SJSA1 (cell line): ENCODE measurements around the gene AK5. TPM values are rescaled to one million over a fixed set of nuclear protein-coding genes. Genes with fewer than 3 reads are reported as not detected.

Experiments used
- DNase-seq, 2 experiments: peaks; one replicate each; pipeline ENCODE4 v3.0.0-alpha.2; 2015 to 2020; ENCODE audit warnings: low spot score in 2 of 2, low read depth in 1 of 2
- H3K27ac ChIP-seq: fragments of 250-450 bp; sonication (Bioruptor Pico); 2 replicates; pipeline ENCODE4 v1.5.1; 2020; ENCODE audit warnings: mild to moderate bottlenecking, moderate library complexity
- H3K27me3 ChIP-seq: fragments of 250-450 bp; sonication (Bioruptor Pico); replicated peaks from 2 replicates; pipeline ENCODE4 v1.5.1; 2020; ENCODE audit warnings: mild to moderate bottlenecking, moderate library complexity
- H3K36me3 ChIP-seq: fragments of 250-450 bp; sonication (Bioruptor Pico); 2 replicates; pipeline ENCODE4 v1.5.1; 2020; ENCODE audit warnings: mild to moderate bottlenecking
- H3K4me1 ChIP-seq: fragments of 250-450 bp; sonication (Bioruptor Pico); replicated peaks from 2 replicates; pipeline ENCODE4 v1.6.1; 2021; ENCODE audit warnings: mild to moderate bottlenecking
- H3K4me3 ChIP-seq: fragments of 250-450 bp; sonication (Bioruptor Pico); 2 replicates; pipeline ENCODE4 v1.5.1; 2020; ENCODE audit warnings: mild to moderate bottlenecking
- H3K9me3 ChIP-seq: fragments of 250-450 bp; sonication (Bioruptor Pico); replicated peaks from 2 replicates; pipeline ENCODE4 v1.5.1; 2020; ENCODE audit warnings: mild to moderate bottlenecking
- total RNA-seq: library from RNA; depleted of rRNA; stranded (reverse); fragments of >200 nt; shearing (Covaris generic); gene quantifications from 2 replicates; pipeline ENCODE4 v1.2.3, GENCODE V29; 2014

Gene AK5
- total RNA-seq, 1 experiment from 2014 or later = 1.4 TPM

DNA sequence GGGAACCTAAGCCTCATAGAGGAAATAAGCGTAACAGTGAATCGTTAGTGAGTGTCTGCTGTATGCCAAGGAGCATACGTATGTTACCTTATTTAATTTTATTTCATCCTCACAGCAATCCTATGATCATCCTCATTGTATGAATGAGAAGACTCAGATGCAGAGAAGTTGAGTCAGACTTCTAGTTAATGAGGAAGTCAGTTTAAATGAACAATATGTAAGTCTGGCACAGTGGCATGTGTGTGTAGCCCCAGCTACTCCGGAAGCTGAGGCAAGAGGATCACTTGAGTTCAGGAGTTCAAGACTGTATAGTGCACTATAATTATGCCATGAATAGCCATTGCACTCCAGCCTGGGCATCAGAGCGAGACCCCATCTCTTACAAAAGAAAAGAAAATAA lies 252.6 kb downstream of the AK5 start:
- Histone ChIP-seq H3K4me3 (no peak overlapping the region), H3K4me1 (peaks cover 42% of the 10 kb centered on the region), H3K9me3 (no peaks in the 10 kb centered on the region), H3K27ac (no peak overlapping the region), H3K36me3 (no peaks in the 10 kb centered on the region), H3K27me3 (no peaks in the 10 kb centered on the region)
- no peak for DNase-seq

DNA sequence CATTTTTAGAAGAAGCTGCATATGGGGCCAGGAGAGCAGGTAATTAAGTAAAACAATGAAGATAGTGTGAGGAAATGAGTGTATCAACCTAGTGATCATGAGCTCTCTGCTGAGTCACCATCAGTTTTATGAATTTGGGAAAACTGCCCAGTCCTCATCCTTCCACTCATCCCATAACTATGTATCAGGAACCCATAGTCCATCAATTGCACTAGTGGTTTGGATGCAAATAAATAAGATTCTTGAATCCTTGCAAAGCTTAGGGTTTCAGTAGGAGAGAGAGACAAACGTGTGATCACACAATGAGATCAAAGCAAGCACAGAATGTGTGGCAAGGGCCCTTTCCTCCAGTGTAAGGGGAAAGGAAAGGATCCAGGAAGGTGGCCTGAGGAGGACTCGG lies 255.0 kb downstream of the AK5 start:
- peak in 1 of 2 experiments; percentile 70 for DNase-seq
- H3K27me3 ChIP-seq = no peaks in the 10 kb centered on the region
- peaks cover 53% of the 10 kb centered on the region for H3K4me1 ChIP-seq
- no peak overlapping the region for H3K4me3 ChIP-seq
- H3K9me3 ChIP-seq = no peaks in the 10 kb centered on the region
- H3K27ac ChIP-seq = peak overlapping the region; percentile 57
- H3K36me3 ChIP-seq = no peaks in the 10 kb centered on the region

GRCh38 chr1:77538956-77539518 lies 257.2 kb downstream of the AK5 start:
- no peaks in the 10 kb centered on the region for H3K27me3 ChIP-seq
- no peaks in the 10 kb centered on the region for H3K36me3 ChIP-seq
- no peaks in the 10 kb centered on the region for H3K9me3 ChIP-seq
- H3K4me3 ChIP-seq = no peak overlapping the region
- peaks cover 50% of the 10 kb centered on the region for H3K4me1 ChIP-seq
- DNase-seq = peak; percentile 65
- peak overlapping the region; percentile 73 for H3K27ac ChIP-seq

GRCh38 chr1:77539519-77540142 lies 257.8 kb downstream of the AK5 start:
- H3K36me3 ChIP-seq = no peaks in the 10 kb centered on the region
- H3K27ac ChIP-seq = peak overlapping the region; percentile 73
- peaks cover 46% of the 10 kb centered on the region for H3K4me1 ChIP-seq
- peak; percentile 81 to 82 for DNase-seq
- H3K27me3 ChIP-seq = no peaks in the 10 kb centered on the region
- no peak overlapping the region for H3K4me3 ChIP-seq
- H3K9me3 ChIP-seq = no peaks in the 10 kb centered on the region

DNA sequence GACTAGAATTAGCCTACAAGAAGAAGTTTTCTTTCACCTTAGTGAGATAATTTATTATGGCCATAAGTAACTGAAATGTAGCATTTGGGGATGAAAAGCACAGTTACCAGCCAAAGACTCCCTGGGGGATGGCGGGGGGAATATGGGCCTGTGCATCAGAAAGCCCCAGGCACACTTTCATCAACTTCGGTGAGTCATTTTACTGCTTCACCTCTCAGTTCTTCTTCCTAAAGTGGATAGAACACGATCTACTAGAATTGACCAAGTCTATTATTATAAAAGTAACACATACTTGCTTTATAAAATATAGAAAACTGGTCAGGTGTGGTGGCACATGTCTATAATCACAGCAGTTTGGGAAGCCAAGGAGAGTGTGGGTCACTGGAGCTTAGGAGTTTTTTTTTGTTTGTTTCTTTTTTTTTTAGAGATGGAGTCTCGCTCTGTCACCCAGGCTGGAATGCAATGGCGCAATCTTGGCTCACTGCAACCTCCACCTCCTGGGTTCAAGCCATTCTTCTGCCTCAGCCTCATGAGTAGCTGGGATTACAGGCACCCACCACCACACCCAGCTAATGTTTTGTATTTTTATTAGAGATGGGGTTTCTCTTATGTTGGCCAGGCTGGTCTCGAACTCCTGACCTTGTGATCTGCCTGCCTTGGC lies 258.8 kb downstream of the AK5 start:
- H3K27ac ChIP-seq = no peak overlapping the region
- H3K4me1 ChIP-seq = peaks cover 53% of the 10 kb centered on the region
- no peak overlapping the region for H3K4me3 ChIP-seq
- H3K36me3 ChIP-seq = no peaks in the 10 kb centered on the region
- H3K9me3 ChIP-seq = no peaks in the 10 kb centered on the region
- no peaks in the 10 kb centered on the region for H3K27me3 ChIP-seq
- no peak for DNase-seq

DNA sequence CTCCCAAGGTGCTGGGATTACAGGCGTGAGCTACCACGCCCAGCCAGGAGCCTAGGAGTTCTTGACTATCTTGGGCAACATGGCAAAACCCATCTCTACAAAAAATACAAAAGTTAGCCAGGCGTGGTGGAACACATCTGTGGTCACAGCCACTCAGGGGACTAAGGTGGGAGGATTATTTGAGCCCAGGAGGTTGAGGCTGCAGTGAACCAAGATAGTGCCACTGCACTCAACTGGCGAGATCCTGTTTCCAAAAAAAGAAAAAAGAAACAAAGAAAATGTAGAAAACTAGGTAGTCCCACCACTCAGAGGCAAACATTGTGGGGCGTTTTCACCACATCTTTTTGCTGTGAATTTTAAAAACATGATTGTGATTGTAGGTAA lies 259.3 kb downstream of the AK5 start:
- H3K4me1 ChIP-seq = peaks cover 57% of the 10 kb centered on the region
- no peaks in the 10 kb centered on the region for H3K36me3 ChIP-seq
- no peak overlapping the region for H3K27ac ChIP-seq
- H3K27me3 ChIP-seq = no peaks in the 10 kb centered on the region
- H3K9me3 ChIP-seq = no peaks in the 10 kb centered on the region
- H3K4me3 ChIP-seq = no peak overlapping the region
- no peak for DNase-seq

DNA sequence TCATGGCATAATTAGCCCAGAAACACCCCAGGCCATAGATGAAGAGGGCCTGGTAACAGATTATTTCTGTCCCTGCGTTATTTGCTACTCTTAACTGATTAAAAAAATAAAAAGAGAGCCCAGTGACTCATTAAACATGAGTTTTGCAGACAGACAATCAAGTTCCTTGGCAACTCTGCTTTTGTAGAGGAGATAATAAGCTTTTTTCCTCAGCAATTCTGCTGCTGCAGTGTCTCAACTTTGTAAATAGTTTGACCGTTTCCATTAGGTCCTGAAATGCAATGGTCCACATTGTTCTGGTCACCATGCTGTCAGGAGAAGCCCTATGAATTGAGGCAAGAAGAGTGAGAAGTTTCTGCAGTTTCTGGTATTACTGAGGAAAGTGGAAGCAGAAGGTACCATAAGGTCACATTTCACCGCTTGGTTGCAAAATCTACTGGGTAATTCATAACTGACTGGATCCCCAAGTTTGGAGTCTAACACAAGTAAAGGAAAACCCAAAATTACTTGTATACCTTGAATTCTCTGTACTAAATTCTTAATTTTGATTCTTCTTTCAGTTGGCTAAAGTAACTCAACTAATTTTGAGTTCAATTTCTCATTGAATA lies 261.1 kb downstream of the AK5 start:
- no peak overlapping the region for H3K27ac ChIP-seq
- H3K36me3 ChIP-seq = no peaks in the 10 kb centered on the region
- no peaks in the 10 kb centered on the region for H3K27me3 ChIP-seq
- peaks cover 46% of the 10 kb centered on the region for H3K4me1 ChIP-seq
- DNase-seq = no peak
- H3K9me3 ChIP-seq = no peaks in the 10 kb centered on the region
- no peak overlapping the region for H3K4me3 ChIP-seq

DNA sequence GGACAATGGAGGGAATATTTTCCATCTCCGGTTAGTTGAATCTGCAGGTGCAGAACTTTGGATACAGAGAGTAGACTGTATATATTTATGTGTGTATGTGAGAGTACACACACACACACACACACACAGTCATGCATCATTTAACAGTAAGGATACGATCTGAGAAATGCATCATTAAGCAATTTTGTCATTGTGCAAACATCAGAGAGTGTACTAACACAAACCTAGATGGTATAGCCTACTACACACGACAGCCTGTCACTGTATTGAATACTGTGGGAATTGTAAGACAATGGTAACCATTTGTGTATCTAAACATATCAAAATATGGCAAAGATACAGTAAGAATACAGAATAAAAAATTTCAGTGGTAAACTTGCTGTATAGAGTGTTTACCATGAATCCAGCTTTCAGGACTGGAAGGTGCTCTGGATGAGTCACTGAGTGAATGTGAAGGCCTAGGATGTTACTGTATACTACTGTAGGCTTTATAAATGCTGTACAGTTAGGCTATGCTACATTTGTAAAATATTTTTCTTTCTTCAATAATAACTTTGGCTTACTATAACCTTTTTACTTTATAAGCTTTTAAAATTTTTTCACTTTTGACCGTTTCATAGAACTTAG lies 262.1 kb downstream of the AK5 start:
- Histone ChIP-seq H3K27ac (no peak overlapping the region), H3K4me3 (no peak overlapping the region), H3K27me3 (no peaks in the 10 kb centered on the region), H3K9me3 (no peaks in the 10 kb centered on the region), H3K4me1 (peaks cover 39% of the 10 kb centered on the region), H3K36me3 (no peaks in the 10 kb centered on the region)
- DNase-seq = no peak

DNA sequence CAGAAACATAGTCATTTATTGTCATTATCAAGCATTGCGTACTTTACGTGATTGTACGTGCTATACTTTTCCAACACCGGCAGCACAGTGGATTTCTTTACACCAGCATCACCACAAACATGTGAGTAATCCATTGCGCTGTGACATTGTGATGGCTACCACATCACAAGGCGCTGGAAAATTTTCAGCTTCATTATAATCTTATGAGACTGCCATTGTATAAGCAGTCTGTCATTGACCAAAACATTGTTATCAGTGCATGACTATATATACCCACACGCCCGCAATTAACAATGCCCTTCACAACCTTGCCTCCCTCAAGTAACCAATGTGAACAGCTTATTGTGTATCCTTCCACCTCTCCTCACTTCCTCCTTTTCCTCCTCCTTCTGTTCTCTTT lies 263.0 kb downstream of the AK5 start:
- Histone ChIP-seq H3K4me3 (no peak overlapping the region), H3K4me1 (peaks cover 30% of the 10 kb centered on the region), H3K9me3 (no peaks in the 10 kb centered on the region), H3K27me3 (no peaks in the 10 kb centered on the region), H3K27ac (no peak overlapping the region), H3K36me3 (no peaks in the 10 kb centered on the region)
- DNase-seq = no peak

GRCh38 chr1:77545970-77546369 lies 264.2 kb downstream of the AK5 start:
- Histone ChIP-seq H3K4me1 (peaks cover 23% of the 10 kb centered on the region), H3K27me3 (no peaks in the 10 kb centered on the region), H3K9me3 (no peaks in the 10 kb centered on the region), H3K36me3 (no peaks in the 10 kb centered on the region), H3K4me3 (no peak overlapping the region), H3K27ac (peak overlapping the region; percentile 41)
- peak in 1 of 2 experiments; percentile 48 for DNase-seq

DNA sequence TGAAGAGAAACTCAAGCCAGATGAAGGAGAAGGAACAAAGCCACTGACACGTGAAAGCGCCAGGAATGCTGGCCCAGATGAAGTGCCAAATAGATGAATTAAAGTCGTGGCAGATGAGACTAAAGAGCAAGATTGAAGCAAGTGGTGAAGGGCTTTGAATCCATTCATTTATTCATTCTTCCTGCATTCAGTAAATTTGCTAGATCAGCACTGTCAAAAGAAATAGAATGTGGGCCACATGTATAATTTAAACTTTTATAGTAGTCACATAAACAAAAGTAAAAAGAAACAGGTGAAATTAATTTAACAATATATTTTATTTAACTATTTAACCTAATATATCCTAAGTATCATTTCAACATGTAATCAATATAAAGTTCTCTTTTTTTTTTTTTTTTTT lies 265.1 kb downstream of the AK5 start:
- H3K9me3 ChIP-seq = no peaks in the 10 kb centered on the region
- H3K27me3 ChIP-seq = no peaks in the 10 kb centered on the region
- no peak overlapping the region for H3K4me3 ChIP-seq
- no peaks in the 10 kb centered on the region for H3K36me3 ChIP-seq
- H3K4me1 ChIP-seq = peaks cover 23% of the 10 kb centered on the region
- H3K27ac ChIP-seq = no peak overlapping the region
- DNase-seq = no peak

DNA sequence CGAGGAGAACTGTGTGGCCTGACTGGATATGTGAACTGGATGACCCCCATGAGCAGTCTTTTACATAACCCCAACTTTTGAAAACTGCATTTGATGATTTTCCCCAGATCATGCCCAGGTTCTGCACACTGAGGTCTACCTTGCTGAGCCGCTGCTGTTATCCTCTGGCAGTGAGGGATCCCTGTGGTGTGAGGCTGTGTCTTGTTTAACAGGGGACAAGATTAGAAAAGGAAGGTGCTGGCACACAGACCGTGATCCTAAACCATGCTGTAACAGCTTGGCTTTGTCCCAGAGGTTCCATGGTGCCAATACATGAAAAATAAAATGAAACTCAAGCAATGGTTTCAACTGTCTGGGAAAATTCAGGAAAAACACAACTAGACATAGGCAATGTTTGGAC lies 266.5 kb downstream of the AK5 start:
- Histone ChIP-seq H3K27ac (no peak overlapping the region), H3K4me1 (peaks cover 23% of the 10 kb centered on the region), H3K9me3 (no peaks in the 10 kb centered on the region), H3K36me3 (no peaks in the 10 kb centered on the region), H3K4me3 (no peak overlapping the region), H3K27me3 (no peaks in the 10 kb centered on the region)
- no peak for DNase-seq

DNA sequence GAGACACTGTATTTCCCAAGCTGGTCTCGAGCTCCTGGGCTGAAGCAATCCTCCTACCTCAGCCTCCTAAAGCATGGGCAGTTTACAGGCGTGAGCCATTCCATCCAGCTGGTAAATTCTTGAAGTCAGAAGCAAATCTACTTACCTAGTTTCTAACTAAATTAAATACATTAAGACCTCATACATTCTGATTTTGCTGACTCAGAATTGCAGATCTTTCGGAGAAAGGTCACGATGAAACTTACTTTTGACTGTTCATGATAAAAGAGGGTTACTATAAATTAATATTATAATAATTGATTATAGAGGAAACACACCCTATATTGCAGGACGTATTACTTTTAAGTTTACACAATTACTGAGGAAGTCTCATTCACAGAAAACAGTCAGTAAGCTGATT lies 268.3 kb downstream of the AK5 start:
- no peaks in the 10 kb centered on the region for H3K36me3 ChIP-seq
- H3K4me3 ChIP-seq = no peak overlapping the region
- no peaks in the 10 kb centered on the region for H3K27me3 ChIP-seq
- H3K27ac ChIP-seq = no peak overlapping the region
- H3K4me1 ChIP-seq = peaks cover 17% of the 10 kb centered on the region
- no peaks in the 10 kb centered on the region for H3K9me3 ChIP-seq
- no peak for DNase-seq

DNA sequence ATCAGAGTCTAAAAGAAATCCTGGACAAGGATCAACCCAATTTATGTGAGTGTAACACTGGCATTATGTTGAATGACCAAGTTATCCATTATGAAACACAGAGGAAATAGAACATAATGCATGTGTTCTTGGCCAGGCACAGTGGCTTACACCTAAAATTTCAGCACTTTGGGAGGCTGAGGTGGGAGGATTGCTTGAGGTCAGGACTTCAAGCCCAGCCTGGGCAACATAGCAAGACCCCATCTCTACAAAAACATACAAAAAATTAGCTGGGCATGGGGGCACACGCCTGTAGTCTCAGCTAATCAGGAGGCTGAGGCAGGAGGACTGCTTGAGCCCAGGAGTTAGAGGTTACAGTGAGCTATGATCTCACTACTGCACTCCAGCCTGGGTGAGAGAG lies 270.8 kb downstream of the AK5 start:
- no peaks in the 10 kb centered on the region for H3K36me3 ChIP-seq
- DNase-seq = no peak
- H3K27me3 ChIP-seq = no peaks in the 10 kb centered on the region
- no peaks in the 10 kb centered on the region for H3K9me3 ChIP-seq
- no peak overlapping the region for H3K27ac ChIP-seq
- H3K4me1 ChIP-seq = peaks cover 5% of the 10 kb centered on the region; the same call in 1 of the 2 replicates
- no peak overlapping the region for H3K4me3 ChIP-seq
